Activated naive CD8-positive, alpha-beta T cell treated with anti-CD3 and anti-CD28 coated beads for 36 hours (primary cell): ENCODE results near the gene SERGEF. TPM values are rescaled to one million over a fixed set of nuclear protein-coding genes. Genes with fewer than 3 reads are reported as not detected.
"Not testable (repeated sequence)": the region's sequence is repeated elsewhere in the genome, so short reads cannot be mapped to it uniquely, and the experiment has no call there.

Experiments
- DNase-seq: peaks from one replicate; pipeline ENCODE4 v3.0.0; 2021
- H3K27ac Mint-ChIP-seq: one replicate; pipeline ENCODE4 v1.8.0; 2022; ENCODE audit warnings: mild to moderate bottlenecking, moderate library complexity, mixed read lengths
- H3K27me3 Mint-ChIP-seq: one replicate; pipeline ENCODE4 v1.8.0; 2022; ENCODE audit warnings: mild to moderate bottlenecking, mixed read lengths
- H3K36me3 Mint-ChIP-seq: one replicate; pipeline ENCODE4 v1.8.0; 2021; ENCODE audit warnings: mild to moderate bottlenecking, mixed read lengths
- H3K4me1 Mint-ChIP-seq: one replicate; pipeline ENCODE4 v1.8.0; 2021; ENCODE audit warnings: mixed read lengths
- H3K4me3 Mint-ChIP-seq: one replicate; pipeline ENCODE4 v1.8.0; 2022; ENCODE audit warnings: mild to moderate bottlenecking, moderate library complexity, mixed read lengths
- H3K9me3 Mint-ChIP-seq: one replicate; pipeline ENCODE4 v1.8.0; 2022; ENCODE audit warnings: mixed read lengths
- total RNA-seq, 2 experiments: library from RNA; stranded (reverse); gene quantifications; one replicate each; pipeline ENCODE4 v1.2.3, GENCODE V29; 2021

The SERGEF gene
- total RNA-seq, 2 experiments from 2014 or later, result 37.0 to 38.0 TPM

DNA sequence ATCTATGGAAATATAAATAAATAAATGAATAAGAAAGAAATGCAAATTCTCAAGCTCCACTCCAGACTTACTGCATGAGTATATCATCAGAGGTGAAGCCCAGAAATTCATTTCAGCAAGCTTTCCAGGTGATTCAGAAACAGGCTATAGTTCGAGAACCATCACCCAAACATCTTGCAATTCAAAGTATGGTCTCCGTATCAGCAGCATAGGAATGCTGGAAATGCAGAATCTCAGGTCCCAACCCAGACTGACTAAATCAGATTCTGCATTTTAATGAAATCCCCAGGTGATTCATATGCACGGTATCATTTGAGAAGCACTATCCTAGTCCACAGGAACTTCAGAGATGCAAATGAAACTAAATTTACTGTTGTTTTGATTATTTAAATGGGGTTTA, 95.3 kb downstream of the SERGEF start:
- Mint-ChIP-seq H3K27me3 (no peaks in the 10 kb centered on the region), H3K36me3 (peaks cover 18% of the 10 kb centered on the region), H3K27ac (no peak overlapping the region), H3K9me3 (no peaks in the 10 kb centered on the region), H3K4me1 (peaks cover 6% of the 10 kb centered on the region), H3K4me3 (no peak overlapping the region)
- no peak for DNase-seq

DNA sequence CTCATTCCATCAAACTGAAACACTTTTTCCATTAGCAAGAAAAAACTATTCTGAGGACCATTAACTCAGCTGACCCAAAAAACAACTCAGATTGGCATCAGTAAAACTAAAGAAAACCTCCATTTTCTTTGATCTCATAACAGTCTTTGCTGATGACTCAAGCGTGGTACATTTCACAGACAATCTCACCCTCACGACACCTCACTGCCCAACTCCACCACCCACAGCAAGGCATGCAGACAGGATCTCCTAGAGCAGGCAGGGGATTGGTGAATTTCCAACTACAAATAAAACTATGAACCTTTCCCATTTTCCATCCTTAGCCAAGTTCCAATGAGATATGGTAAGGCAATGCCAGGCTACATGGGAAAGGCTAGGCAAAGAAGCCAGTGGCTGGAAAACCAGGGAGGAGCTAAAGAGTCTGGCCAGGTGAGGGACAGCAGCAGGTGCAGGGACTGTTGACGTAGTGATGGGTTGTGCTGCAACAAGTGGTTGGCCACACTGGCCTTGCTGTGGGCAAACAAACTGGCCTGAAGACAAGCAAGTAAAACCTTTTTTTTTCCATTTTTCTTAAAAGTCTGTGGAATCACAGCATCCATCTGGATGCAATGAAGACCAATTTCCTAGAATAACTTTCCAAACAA, 97.2 kb downstream of the SERGEF start:
- H3K9me3 Mint-ChIP-seq, result no peaks in the 10 kb centered on the region
- no peak overlapping the region for H3K4me3 Mint-ChIP-seq
- peaks cover 6% of the 10 kb centered on the region for H3K4me1 Mint-ChIP-seq
- peaks cover 13% of the 10 kb centered on the region for H3K36me3 Mint-ChIP-seq
- no peaks in the 10 kb centered on the region for H3K27me3 Mint-ChIP-seq
- no peak overlapping the region for H3K27ac Mint-ChIP-seq
- DNase-seq, result peak; percentile 2

DNA sequence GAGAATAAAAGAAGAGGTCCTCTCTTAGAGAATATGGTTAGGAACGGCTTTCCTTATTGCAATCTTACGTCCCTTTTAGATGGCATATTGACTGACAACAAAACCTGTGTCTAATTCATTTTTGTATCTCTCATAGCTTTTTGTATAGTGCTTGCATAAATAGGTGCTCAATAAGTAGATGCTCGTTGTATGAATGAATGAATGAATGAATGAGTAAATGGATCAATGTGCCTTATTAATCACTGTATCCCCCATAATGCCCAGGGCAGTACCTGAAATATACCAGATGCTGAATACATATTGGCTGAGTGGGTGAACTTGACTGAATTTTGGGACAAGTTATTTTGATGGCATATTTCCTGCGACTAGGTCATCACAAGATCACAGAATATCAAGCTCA, 97.9 kb downstream of the SERGEF start:
- H3K4me3 Mint-ChIP-seq, result no peak overlapping the region
- no peak for DNase-seq
- no peaks in the 10 kb centered on the region for H3K9me3 Mint-ChIP-seq
- H3K27ac Mint-ChIP-seq, result no peak overlapping the region
- H3K27me3 Mint-ChIP-seq, result no peaks in the 10 kb centered on the region
- peaks cover 9% of the 10 kb centered on the region for H3K36me3 Mint-ChIP-seq
- peaks cover 6% of the 10 kb centered on the region for H3K4me1 Mint-ChIP-seq

GRCh38 chr11:17907046-17907445, 105.8 kb downstream of the SERGEF start:
- Mint-ChIP-seq H3K36me3 (no peaks in the 10 kb centered on the region), H3K27ac (no peak overlapping the region), H3K27me3 (no peaks in the 10 kb centered on the region), H3K4me3 (no peak overlapping the region), H3K4me1 (no peaks in the 10 kb centered on the region), H3K9me3 (no peaks in the 10 kb centered on the region)
- no peak for DNase-seq

DNA sequence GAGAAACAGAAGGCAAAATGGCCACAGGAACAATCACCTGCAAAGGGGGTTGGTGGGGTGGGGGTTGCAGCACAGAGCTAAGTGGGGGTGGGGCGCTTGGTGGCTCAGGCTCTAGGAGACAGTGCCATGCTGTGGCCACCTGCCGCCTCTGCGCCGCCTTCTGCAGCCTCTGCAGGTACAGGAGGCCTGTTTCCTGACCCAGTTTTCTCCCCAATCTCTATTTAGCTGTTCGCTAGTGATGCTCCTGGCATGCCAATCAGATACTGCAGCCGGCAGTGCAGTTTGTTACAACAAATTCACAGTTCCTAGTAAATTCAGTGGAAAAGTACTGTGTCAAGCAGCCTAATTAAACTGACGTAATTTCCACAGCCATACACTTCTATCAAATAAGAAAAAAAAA, 106.4 kb downstream of the SERGEF start:
- H3K9me3 Mint-ChIP-seq, result no peaks in the 10 kb centered on the region
- no peaks in the 10 kb centered on the region for H3K4me1 Mint-ChIP-seq
- no peak overlapping the region for H3K4me3 Mint-ChIP-seq
- no peaks in the 10 kb centered on the region for H3K27me3 Mint-ChIP-seq
- peaks cover under 1% of the 10 kb centered on the region for H3K36me3 Mint-ChIP-seq
- DNase-seq, result no peak
- H3K27ac Mint-ChIP-seq, result no peak overlapping the region

DNA sequence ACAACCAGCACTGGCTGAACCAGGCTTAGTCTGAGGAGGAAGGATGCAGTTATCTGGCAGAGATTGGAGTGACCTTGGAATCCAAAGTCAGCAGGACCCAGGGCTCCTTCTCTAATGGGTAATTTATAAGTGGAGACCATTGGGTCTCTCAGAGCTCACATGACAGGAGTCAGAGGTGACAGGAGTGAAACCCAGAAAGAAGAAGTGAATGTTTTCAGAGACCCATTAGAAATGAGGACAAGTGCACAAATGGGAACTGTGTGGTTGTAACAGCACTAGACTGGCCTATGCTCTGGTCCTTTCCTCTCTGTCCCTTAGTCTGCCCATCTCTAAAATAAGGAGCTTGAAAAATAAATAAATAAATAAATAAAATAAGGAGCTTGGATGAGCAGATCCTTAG, 107.4 kb downstream of the SERGEF start:
- Mint-ChIP-seq H3K4me1 (no peaks in the 10 kb centered on the region), H3K27ac (no peak overlapping the region), H3K4me3 (no peak overlapping the region), H3K27me3 (no peaks in the 10 kb centered on the region), H3K9me3 (no peaks in the 10 kb centered on the region), H3K36me3 (peaks cover 6% of the 10 kb centered on the region)
- no peak for DNase-seq

DNA sequence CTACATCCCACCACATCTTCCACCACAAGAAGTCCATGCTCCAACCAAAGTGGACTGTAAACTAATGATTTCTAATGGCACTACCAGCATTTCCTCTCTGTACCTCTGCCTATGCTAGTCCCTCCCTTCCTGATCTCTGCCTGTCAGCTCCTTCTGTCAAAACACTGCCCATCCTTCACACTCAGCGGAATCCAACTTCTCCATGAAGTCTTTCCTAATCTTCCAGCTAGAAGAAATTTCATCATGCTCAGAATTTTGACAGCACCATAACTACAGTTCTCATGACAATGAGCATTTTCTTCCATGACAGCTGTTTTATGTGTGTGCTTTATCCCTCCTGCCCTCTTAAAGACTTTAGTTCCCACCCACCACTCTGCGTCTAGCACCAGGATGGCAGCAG, 111.4 kb downstream of the SERGEF start:
- Mint-ChIP-seq H3K36me3 (peaks cover 6% of the 10 kb centered on the region), H3K27ac (no peak overlapping the region), H3K9me3 (no peaks in the 10 kb centered on the region), H3K27me3 (no peaks in the 10 kb centered on the region), H3K4me3 (no peak overlapping the region), H3K4me1 (no peaks in the 10 kb centered on the region)
- DNase-seq, result no peak

DNA sequence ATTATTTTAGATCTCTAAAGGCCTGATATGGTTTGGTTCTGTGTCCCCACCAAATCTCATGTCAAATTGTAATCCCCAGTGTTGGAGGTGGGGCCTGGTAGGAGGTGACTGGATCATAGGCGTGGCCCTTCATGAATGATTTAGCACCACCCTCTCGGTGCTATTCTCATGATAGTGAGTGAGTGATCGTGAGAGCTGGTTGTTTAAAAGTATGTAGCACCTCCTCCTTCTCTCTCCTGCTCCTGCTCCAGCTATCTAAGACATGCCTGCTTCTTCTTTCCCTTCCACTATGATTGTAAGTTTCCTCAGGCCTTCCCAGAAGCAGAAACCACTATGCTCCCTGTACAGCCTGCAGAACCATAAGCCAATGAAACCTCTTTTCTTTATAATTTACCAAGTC, 114.1 kb downstream of the SERGEF start:
- no peak overlapping the region for H3K4me3 Mint-ChIP-seq
- no peak for DNase-seq
- no peaks in the 10 kb centered on the region for H3K4me1 Mint-ChIP-seq
- no peak overlapping the region for H3K27ac Mint-ChIP-seq
- no peaks in the 10 kb centered on the region for H3K9me3 Mint-ChIP-seq
- H3K36me3 Mint-ChIP-seq, result peaks cover 8% of the 10 kb centered on the region
- no peaks in the 10 kb centered on the region for H3K27me3 Mint-ChIP-seq

GRCh38 chr11:17898071-17898470, 114.8 kb downstream of the SERGEF start:
- no peaks in the 10 kb centered on the region for H3K27me3 Mint-ChIP-seq
- no peaks in the 10 kb centered on the region for H3K4me1 Mint-ChIP-seq
- H3K27ac Mint-ChIP-seq, result no peak overlapping the region
- H3K9me3 Mint-ChIP-seq, result no peaks in the 10 kb centered on the region
- H3K36me3 Mint-ChIP-seq, result peaks cover 8% of the 10 kb centered on the region
- no peak overlapping the region for H3K4me3 Mint-ChIP-seq
- no peak for DNase-seq

DNA sequence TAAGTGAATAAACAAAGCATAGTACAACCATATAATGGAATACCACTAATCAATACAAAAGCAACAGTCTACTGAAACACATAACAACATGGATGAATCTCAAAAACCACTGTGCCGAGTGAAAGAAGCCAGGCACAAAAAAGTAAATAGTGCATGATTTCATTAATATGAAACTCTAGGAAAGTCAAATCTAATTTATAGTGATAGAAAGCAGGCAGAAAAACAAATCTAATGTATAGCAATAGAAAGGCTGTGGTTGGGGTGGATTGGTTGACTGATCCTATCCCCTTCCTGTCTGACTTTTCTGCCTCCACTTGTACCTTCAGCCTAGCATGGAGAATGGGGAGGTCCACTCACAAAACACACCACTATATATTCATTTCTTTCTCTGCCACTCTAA, 115.4 kb downstream of the SERGEF start:
- H3K9me3 Mint-ChIP-seq, result no peaks in the 10 kb centered on the region
- H3K27ac Mint-ChIP-seq, result no peak overlapping the region
- H3K36me3 Mint-ChIP-seq, result peaks cover 8% of the 10 kb centered on the region
- H3K27me3 Mint-ChIP-seq, result no peaks in the 10 kb centered on the region
- no peaks in the 10 kb centered on the region for H3K4me1 Mint-ChIP-seq
- no peak for DNase-seq
- no peak overlapping the region for H3K4me3 Mint-ChIP-seq

DNA sequence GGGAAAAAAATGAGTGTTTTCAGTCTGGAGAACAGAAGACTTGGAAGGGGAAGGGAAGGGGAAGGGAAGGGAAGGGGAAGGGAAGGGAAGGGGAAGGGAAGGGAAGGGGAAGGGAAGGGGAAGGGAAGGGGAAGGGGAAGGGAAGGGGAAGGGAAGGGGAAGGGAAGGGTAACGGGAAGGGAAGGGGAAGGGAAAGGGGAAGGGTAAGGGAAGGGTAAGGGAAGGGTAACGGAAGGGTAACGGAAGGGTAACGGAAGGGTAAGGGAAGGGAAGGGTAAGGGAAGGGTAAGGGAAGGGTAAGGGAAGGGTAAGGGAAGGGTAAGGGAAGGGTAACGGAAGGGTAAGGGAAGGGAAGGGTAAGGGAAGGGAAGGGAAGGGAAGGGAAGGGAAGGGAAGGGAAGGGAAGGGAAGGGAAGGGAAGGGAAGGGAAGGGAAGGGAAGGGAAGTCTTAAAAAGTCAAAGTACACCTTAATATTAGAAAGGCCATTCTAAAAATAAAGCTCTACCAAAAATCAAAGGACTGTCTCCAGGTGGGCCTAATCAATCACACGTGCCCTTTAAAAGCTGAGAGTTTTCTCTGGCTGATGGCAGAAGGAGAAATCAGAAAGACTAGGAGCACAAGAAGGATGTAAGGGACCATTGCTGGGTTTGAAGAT, 116.2 kb downstream of the SERGEF start:
- not testable (repeated sequence) for H3K36me3 Mint-ChIP-seq

GRCh38 chr11:17894929-17895658, 117.8 kb downstream of the SERGEF start:
- Mint-ChIP-seq H3K9me3 (no peaks in the 10 kb centered on the region), H3K36me3 (peaks cover 3% of the 10 kb centered on the region), H3K4me3 (no peak overlapping the region), H3K4me1 (no peaks in the 10 kb centered on the region), H3K27ac (no peak overlapping the region), H3K27me3 (no peaks in the 10 kb centered on the region)
- DNase-seq, result no peak

More for the DNA sequence above, 116.2 kb downstream of the SERGEF start:
- H3K27ac Mint-ChIP-seq, H3K4me3 Mint-ChIP-seq, DNase-seq, H3K9me3 Mint-ChIP-seq, H3K4me1 Mint-ChIP-seq, H3K27me3 Mint-ChIP-seq: not testable (repeated sequence)

GRCh38 chr11:17892409-17892808, 120.4 kb downstream of the SERGEF start:
- Mint-ChIP-seq H3K9me3 (no peaks in the 10 kb centered on the region), H3K27ac (no peak overlapping the region), H3K36me3 (peaks cover 7% of the 10 kb centered on the region), H3K4me3 (no peak overlapping the region), H3K4me1 (no peaks in the 10 kb centered on the region), H3K27me3 (no peaks in the 10 kb centered on the region)
- DNase-seq, result no peak

- H3K27ac Mint-ChIP-seq, result no peak overlapping the region
- no peaks in the 10 kb centered on the region for H3K4me1 Mint-ChIP-seq
- peaks cover 7% of the 10 kb centered on the region for H3K36me3 Mint-ChIP-seq
- H3K27me3 Mint-ChIP-seq, result no peaks in the 10 kb centered on the region
- no peaks in the 10 kb centered on the region for H3K9me3 Mint-ChIP-seq
- no peak for DNase-seq
- H3K4me3 Mint-ChIP-seq, result no peak overlapping the region
Observed at GRCh38 chr11:17890325-17890724, 122.5 kb downstream of the SERGEF start.

DNA sequence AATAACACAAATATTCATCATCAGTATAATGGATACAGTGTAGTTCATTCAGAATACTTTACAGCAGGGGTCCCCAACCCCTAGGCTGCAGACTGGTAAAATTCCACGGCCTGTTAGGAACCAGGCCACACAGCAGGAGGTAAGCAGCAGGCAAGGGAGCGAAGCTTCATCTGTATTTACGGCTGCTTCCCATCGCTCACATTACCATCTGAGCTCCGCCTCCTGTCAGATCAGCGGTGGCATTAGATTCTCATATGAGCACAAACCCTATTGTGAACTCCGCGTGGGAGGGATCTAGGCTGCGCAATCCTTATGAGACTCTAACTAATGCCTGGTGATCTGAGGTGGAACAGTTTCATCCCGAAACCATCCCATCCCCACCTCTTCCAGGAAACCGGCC, 125.1 kb downstream of the SERGEF start:
- Mint-ChIP-seq H3K4me3 (no peak overlapping the region), H3K36me3 (peaks cover 4% of the 10 kb centered on the region), H3K27me3 (no peaks in the 10 kb centered on the region), H3K27ac (no peak overlapping the region), H3K9me3 (no peaks in the 10 kb centered on the region), H3K4me1 (no peaks in the 10 kb centered on the region)
- no peak for DNase-seq

DNA sequence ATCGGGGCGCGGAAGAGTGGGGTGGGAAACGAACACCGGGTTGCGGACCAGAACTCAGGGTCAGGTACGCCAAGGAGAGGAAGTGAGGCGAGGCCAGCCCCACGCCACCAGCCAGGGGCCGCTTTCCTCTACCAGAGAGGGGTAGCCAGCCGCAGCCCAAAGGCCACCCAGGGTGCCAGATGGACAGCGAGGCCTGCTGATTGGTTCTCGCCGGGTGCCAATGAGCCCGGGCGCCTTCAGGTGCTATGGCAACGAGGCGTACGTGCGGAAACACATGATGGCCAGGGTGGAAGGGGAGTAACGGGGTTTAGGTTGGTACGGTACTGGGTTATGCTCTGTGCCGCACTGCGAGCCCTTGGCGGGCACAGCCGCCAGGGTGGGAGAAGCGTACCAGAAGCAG, 128.9 kb downstream of the SERGEF start:
- no peaks in the 10 kb centered on the region for H3K4me1 Mint-ChIP-seq
- no peaks in the 10 kb centered on the region for H3K27me3 Mint-ChIP-seq
- no peak for DNase-seq
- no peak overlapping the region for H3K27ac Mint-ChIP-seq
- peaks cover under 1% of the 10 kb centered on the region for H3K36me3 Mint-ChIP-seq
- no peak overlapping the region for H3K4me3 Mint-ChIP-seq
- no peaks in the 10 kb centered on the region for H3K9me3 Mint-ChIP-seq
